NCI-H146 (cell line): Measurements from ENCODE around the gene FRMPD1.

Source experiments
- DNase-seq: peaks from one replicate; lab custom pipeline; 2025; lab: John Stamatoyannopoulos, UW

Gene FRMPD1

GRCh38 chr9:37679649-37680402 lies 29.1 kb downstream of the FRMPD1 start:
- DNase-seq, result no peak

GRCh38 chr9:37682951-37683350 lies 32.2 kb downstream of the FRMPD1 start:
- no peak for DNase-seq

GRCh38 chr9:37683531-37684371 lies 33.0 kb downstream of the FRMPD1 start:
- no peak for DNase-seq

- no peak for DNase-seq
These were observed 42.0 kb downstream of the FRMPD1 start for GRCh38 chr9:37692622-37693221.

GRCh38 chr9:37693260-37693659 lies 42.5 kb downstream of the FRMPD1 start:
- no peak for DNase-seq

- DNase-seq, result no peak
These were observed 43.6 kb downstream of the FRMPD1 start for GRCh38 chr9:37694355-37694754.

- no peak for DNase-seq
These were observed 45.8 kb downstream of the FRMPD1 start for GRCh38 chr9:37696528-37696927.

- DNase-seq, result no peak
These were observed 49.4 kb downstream of the FRMPD1 start for GRCh38 chr9:37700131-37700530.

- no peak for DNase-seq
These were observed 50.1 kb downstream of the FRMPD1 start for GRCh38 chr9:37700900-37701299.

- no peak for DNase-seq
These were observed 55.0 kb downstream of the FRMPD1 start for GRCh38 chr9:37705787-37706186.

GRCh38 chr9:37706290-37706689 lies 55.5 kb downstream of the FRMPD1 start:
- no peak for DNase-seq

- DNase-seq, result no peak
These were observed 57.0 kb downstream of the FRMPD1 start for GRCh38 chr9:37707748-37708147.

- no peak for DNase-seq
These were observed 59.3 kb downstream of the FRMPD1 start for GRCh38 chr9:37710046-37710445.

GRCh38 chr9:37715260-37715659 lies 64.5 kb downstream of the FRMPD1 start:
- no peak for DNase-seq

- DNase-seq, result no peak
These were observed 65.3 kb downstream of the FRMPD1 start for GRCh38 chr9:37715991-37716505.

GRCh38 chr9:37719526-37719925 lies 68.8 kb downstream of the FRMPD1 start:
- no peak for DNase-seq

GRCh38 chr9:37727013-37727412 lies 76.3 kb downstream of the FRMPD1 start:
- DNase-seq, result no peak

- DNase-seq, result no peak
These were observed 78.7 kb downstream of the FRMPD1 start for GRCh38 chr9:37729499-37729898.

GRCh38 chr9:37730256-37730655 lies 79.5 kb downstream of the FRMPD1 start:
- DNase-seq, result no peak

GRCh38 chr9:37730839-37731238 lies 80.1 kb downstream of the FRMPD1 start:
- DNase-seq, result peak; percentile 22

GRCh38 chr9:37732086-37732741 lies 81.5 kb downstream of the FRMPD1 start:
- DNase-seq, result no peak

GRCh38 chr9:37732952-37733351 lies 82.2 kb downstream of the FRMPD1 start:
- DNase-seq, result no peak
